Suprapubic skin (tissue), 4 donors: ENCODE measurements around the gene CBLB. TPM values are rescaled to one million over a fixed set of nuclear protein-coding genes. Genes with fewer than 3 reads are reported as not detected.

Source experiments
- DNase-seq, 2 donors: peaks; one replicate each; pipeline ENCODE4 v3.0.0-alpha.2; 2019; ENCODE audit warnings: low spot score in 2 of 2
- H3K27ac ChIP-seq: fragments of 200-600 bp; sonication (generic); one replicate; pipeline ENCODE4 v1.5.1; 2019
- H3K27me3 ChIP-seq: fragments of 200-600 bp; sonication (generic); one replicate; pipeline ENCODE4 v1.5.1; 2019
- H3K36me3 ChIP-seq: fragments of 200-600 bp; sonication (generic); one replicate; pipeline ENCODE4 v1.5.1; 2019
- H3K4me1 ChIP-seq: fragments of 200-600 bp; sonication (generic); one replicate; pipeline ENCODE4 v1.5.1; 2019
- H3K4me3 ChIP-seq: fragments of 200-600 bp; sonication (generic); one replicate; pipeline ENCODE4 v1.5.1; 2019; ENCODE audit warnings: mild to moderate bottlenecking
- H3K9me3 ChIP-seq: fragments of 200-600 bp; sonication (generic); one replicate; pipeline ENCODE4 v1.5.1; 2019
- CTCF ChIP-seq, 2 donors: fragments of 200-600 bp in 1 of 2; fragments of 450-650 bp in 1 of 2; sonication (generic) in 1 of 2; IDR thresholded peaks; one replicate each; pipeline ENCODE4 v1.5.1; 2016 to 2019; ENCODE audit warnings: antibody characterized with exemption in 2 of 2, mild to moderate bottlenecking in 1 of 2, moderate library complexity in 1 of 2
- EP300 ChIP-seq: sonication (generic); formaldehyde crosslinking; IDR thresholded peaks from one replicate; pipeline ENCODE4 v1.6.1; 2017; ENCODE audit warnings: antibody characterized with exemption
- POLR2A ChIP-seq, 2 donors: fragments of 450-650 bp; IDR thresholded peaks; one replicate each; pipeline ENCODE4 v1.6.1; 2017; ENCODE audit warnings: antibody characterized with exemption in 2 of 2, mild to moderate bottlenecking in 2 of 2, moderate library complexity in 2 of 2
- POLR2AphosphoS5 ChIP-seq, 3 donors: sonication (generic); formaldehyde crosslinking; IDR thresholded peaks; one replicate each; pipeline ENCODE4 v1.6.1; 2017; ENCODE audit warnings: antibody characterized with exemption in 3 of 3
- WGBS: methylation state at CpG from one replicate; pipeline ENCODE4 v1.1.5; 2018; 5-methylcytosine and 5-hydroxymethylcytosine counted together
- total RNA-seq, 4 donors: library from RNA; depleted of rRNA; stranded (reverse); fragments of >200 nt; gene quantifications; one replicate each; pipeline ENCODE4 v1.1.0, GENCODE V29; 2016

The CBLB gene
- total RNA-seq, 4 donors from 2014 or later, result 16.8 to 43.8 (median 25.2) TPM

- no peak for TF ChIP-seq POLR2AphosphoS5 (IDR thresholded peaks at IDR 0.05)
- no peak for TF ChIP-seq EP300
- no peak for TF ChIP-seq POLR2A (IDR thresholded peaks at IDR 0.05)
- TF ChIP-seq CTCF (IDR thresholded peaks at IDR 0.05), result no peak
- Histone ChIP-seq H3K27ac (no peak overlapping the region), H3K27me3 (no peaks in the 10 kb centered on the region), H3K9me3 (no peaks in the 10 kb centered on the region), H3K4me3 (no peak overlapping the region), H3K36me3 (no peaks in the 10 kb centered on the region), H3K4me1 (no peaks in the 10 kb centered on the region)
- DNase-seq, result no peak
- 72% methylated on average over 3 of the region's 3 CpGs for WGBS
Measured at GRCh38 chr3:105649480-105649879, 219.3 kb downstream of the CBLB start.

- Histone ChIP-seq H3K36me3 (no peaks in the 10 kb centered on the region), H3K27ac (no peak overlapping the region), H3K4me1 (no peaks in the 10 kb centered on the region), H3K27me3 (no peaks in the 10 kb centered on the region), H3K9me3 (no peaks in the 10 kb centered on the region), H3K4me3 (no peak overlapping the region)
- DNase-seq, result no peak
- 72% methylated on average over 2 of the region's 2 CpGs for WGBS
- TF ChIP-seq POLR2AphosphoS5 (IDR thresholded peaks at IDR 0.05), result no peak
- no peak for TF ChIP-seq EP300
- TF ChIP-seq CTCF (IDR thresholded peaks at IDR 0.05), result no peak
- TF ChIP-seq POLR2A (IDR thresholded peaks at IDR 0.05), result no peak
Measured at GRCh38 chr3:105647047-105647446, 221.8 kb downstream of the CBLB start.

- Histone ChIP-seq H3K4me1 (no peaks in the 10 kb centered on the region), H3K36me3 (no peaks in the 10 kb centered on the region), H3K9me3 (no peaks in the 10 kb centered on the region), H3K4me3 (no peak overlapping the region), H3K27me3 (no peaks in the 10 kb centered on the region), H3K27ac (no peak overlapping the region)
- 93% methylated on average over 2 of the region's 2 CpGs for WGBS
- TF ChIP-seq EP300 (no peak), POLR2A (IDR thresholded peaks at IDR 0.05) (no peak), CTCF (IDR thresholded peaks at IDR 0.05) (no peak), POLR2AphosphoS5 (IDR thresholded peaks at IDR 0.05) (no peak)
- DNase-seq, result no peak
Measured at GRCh38 chr3:105639131-105639530, 229.7 kb downstream of the CBLB start.

GRCh38 chr3:105634708-105635107, 234.1 kb downstream of the CBLB start:
- WGBS, result 67% methylated on average over 5 of the region's 5 CpGs
- Histone ChIP-seq H3K9me3 (no peaks in the 10 kb centered on the region), H3K36me3 (no peaks in the 10 kb centered on the region), H3K4me1 (no peaks in the 10 kb centered on the region), H3K4me3 (no peak overlapping the region), H3K27ac (no peak overlapping the region), H3K27me3 (no peaks in the 10 kb centered on the region)
- no peak for DNase-seq
- TF ChIP-seq CTCF (IDR thresholded peaks at IDR 0.05), result no peak
- TF ChIP-seq POLR2A (IDR thresholded peaks at IDR 0.05), result no peak
- TF ChIP-seq POLR2AphosphoS5 (IDR thresholded peaks at IDR 0.05), result no peak
- no peak for TF ChIP-seq EP300

- no peak overlapping the region for H3K4me3 ChIP-seq
- no peak overlapping the region for H3K27ac ChIP-seq
- H3K9me3 ChIP-seq, result no peaks in the 10 kb centered on the region
- H3K4me1 ChIP-seq, result no peaks in the 10 kb centered on the region
- no peaks in the 10 kb centered on the region for H3K36me3 ChIP-seq
- H3K27me3 ChIP-seq, result no peaks in the 10 kb centered on the region
- no peak for TF ChIP-seq CTCF (IDR thresholded peaks at IDR 0.05)
- no peak for TF ChIP-seq POLR2A (IDR thresholded peaks at IDR 0.05)
- TF ChIP-seq POLR2AphosphoS5 (IDR thresholded peaks at IDR 0.05), result no peak
- TF ChIP-seq EP300, result no peak
- no peak for DNase-seq
Measured at GRCh38 chr3:105629718-105630117, 239.1 kb downstream of the CBLB start.
